HG02798 (cell line): ENCODE measurements around the gene LUC7L.
"Not testable (repeated sequence)": the region's sequence is repeated elsewhere in the genome, so short reads cannot be mapped to it uniquely, and the experiment has no call there.

Experiments
- ATAC-seq: cut with Tn5 transposase; IDR thresholded peaks from one replicate; pipeline ENCODE4 v1.9.1; 2021; ENCODE audit warnings: mild to moderate bottlenecking; ENCODE audit not compliant: unreplicated experiment, poor library complexity

LUC7L gene

GRCh38 chr16:167122-167690, 62.0 kb downstream of the LUC7L start:
- ATAC-seq: no peak

- no peak for ATAC-seq
These were observed 62.7 kb downstream of the LUC7L start for GRCh38 chr16:166375-167121.

GRCh38 chr16:165539-166374, 63.5 kb downstream of the LUC7L start, which contains the start of gene HBM:
HBM (plus strand) TSS chr16:165978; CDS start chr16:165998, 20 bp downstream.
- ATAC-seq: no peak

- ATAC-seq: no peak
These were observed 64.3 kb downstream of the LUC7L start for GRCh38 chr16:164827-165538.

GRCh38 chr16:164134-164823, 65.0 kb downstream of the LUC7L start:
- ATAC-seq: not testable (repeated sequence)

- ATAC-seq: not testable (repeated sequence)
These were observed 65.6 kb downstream of the LUC7L start for GRCh38 chr16:163696-164095.

- not testable (repeated sequence) for ATAC-seq
These were observed 66.1 kb downstream of the LUC7L start for GRCh38 chr16:163139-163538.

GRCh38 chr16:162271-162991, 66.8 kb downstream of the LUC7L start:
- ATAC-seq: no peak

- no peak for ATAC-seq
These were observed 68.5 kb downstream of the LUC7L start for GRCh38 chr16:160691-161190.

GRCh38 chr16:160242-160641, 69.0 kb downstream of the LUC7L start:
- not testable (repeated sequence) for ATAC-seq

- no peak for ATAC-seq
These were observed 70.0 kb downstream of the LUC7L start for GRCh38 chr16:159136-159849.

- no peak for ATAC-seq
These were observed 74.2 kb downstream of the LUC7L start for GRCh38 chr16:155031-155398.

GRCh38 chr16:154217-155030, 74.8 kb downstream of the LUC7L start:
- no peak for ATAC-seq

- not testable (repeated sequence) for ATAC-seq
These were observed 75.6 kb downstream of the LUC7L start for GRCh38 chr16:153550-154216.

- ATAC-seq: not testable (repeated sequence)
These were observed 76.1 kb downstream of the LUC7L start for GRCh38 chr16:153129-153521.

- ATAC-seq: no peak
These were observed 76.8 kb downstream of the LUC7L start, which contains the start of gene HBZ for GRCh38 chr16:152141-153128. HBZ (plus strand) TSS chr16:152644; CDS start chr16:152910, 266 bp downstream.
